Measurements from ENCODE around the gene DNER. TPM values are rescaled to one million over a fixed set of nuclear protein-coding genes. Genes with fewer than 3 reads are reported as not detected.
A peak's percentile ranks its signal among the peaks of the same experiment; 100 is the strongest.

DNER gene
- total and polyA plus RNA-seq, 12 donors: 49.2 to 309 (median 155) TPM

GRCh38 chr2:229335330-229335729 lies 379.0 kb downstream of the DNER start:
- Histone ChIP-seq H3K4me1 (replicated peaks in 1 of 2) (no peaks in the 10 kb centered on the region), H3K4me3 (no peak overlapping the region), H3K36me3 (replicated peaks in 1 of 2) (no peaks in the 10 kb centered on the region), H3K9me3 (replicated peaks in 1 of 3) (no peaks in the 10 kb centered on the region), H3K27ac (peak overlapping the region in 1 of 5 donors; percentile 30), H3K27me3 (no peaks in the 10 kb centered on the region)
- intact Hi-C loops (cut with DNase I): no loop called here
- WGBS, 4 donors: 79 to 87% (median 85%) methylated on average over 7 of the region's 7 CpGs
- TF ChIP-seq, protein P1, sequence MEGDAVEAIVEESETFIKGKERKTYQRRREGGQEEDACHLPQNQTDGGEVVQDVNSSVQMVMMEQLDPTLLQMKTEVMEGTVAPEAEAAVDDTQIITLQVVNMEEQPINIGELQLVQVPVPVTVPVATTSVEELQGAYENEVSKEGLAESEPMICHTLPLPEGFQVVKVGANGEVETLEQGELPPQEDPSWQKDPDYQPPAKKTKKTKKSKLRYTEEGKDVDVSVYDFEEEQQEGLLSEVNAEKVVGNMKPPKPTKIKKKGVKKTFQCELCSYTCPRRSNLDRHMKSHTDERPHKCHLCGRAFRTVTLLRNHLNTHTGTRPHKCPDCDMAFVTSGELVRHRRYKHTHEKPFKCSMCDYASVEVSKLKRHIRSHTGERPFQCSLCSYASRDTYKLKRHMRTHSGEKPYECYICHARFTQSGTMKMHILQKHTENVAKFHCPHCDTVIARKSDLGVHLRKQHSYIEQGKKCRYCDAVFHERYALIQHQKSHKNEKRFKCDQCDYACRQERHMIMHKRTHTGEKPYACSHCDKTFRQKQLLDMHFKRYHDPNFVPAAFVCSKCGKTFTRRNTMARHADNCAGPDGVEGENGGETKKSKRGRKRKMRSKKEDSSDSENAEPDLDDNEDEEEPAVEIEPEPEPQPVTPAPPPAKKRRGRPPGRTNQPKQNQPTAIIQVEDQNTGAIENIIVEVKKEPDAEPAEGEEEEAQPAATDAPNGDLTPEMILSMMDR (IDR thresholded peaks at IDR 0.05): no peak
- TF ChIP-seq POLR2A (IDR thresholded peaks at IDR 0.05): no peak
- no peak for DNase-seq

GRCh38 chr2:229330952-229331351 lies 383.4 kb downstream of the DNER start:
- peak in 3 of 7 donors; percentile 14 to 28 (median 24) for DNase-seq
- intact Hi-C loops (cut with DNase I): no loop called here
- Histone ChIP-seq H3K4me3 (no peak overlapping the region), H3K4me1 (replicated peaks in 1 of 2) (no peaks in the 10 kb centered on the region), H3K27me3 (no peaks in the 10 kb centered on the region), H3K9me3 (replicated peaks in 1 of 3) (no peaks in the 10 kb centered on the region), H3K27ac (peak overlapping the region in 1 of 5 donors; percentile 59), H3K36me3 (replicated peaks in 1 of 2) (no peaks in the 10 kb centered on the region)
- TF ChIP-seq, protein P1 (IDR thresholded peaks at IDR 0.05): no peak
- no peak for TF ChIP-seq POLR2A (IDR thresholded peaks at IDR 0.05)
- 41 to 65% (median 54%) methylated on average over 5 of the region's 5 CpGs for WGBS, 4 donors

DNA sequence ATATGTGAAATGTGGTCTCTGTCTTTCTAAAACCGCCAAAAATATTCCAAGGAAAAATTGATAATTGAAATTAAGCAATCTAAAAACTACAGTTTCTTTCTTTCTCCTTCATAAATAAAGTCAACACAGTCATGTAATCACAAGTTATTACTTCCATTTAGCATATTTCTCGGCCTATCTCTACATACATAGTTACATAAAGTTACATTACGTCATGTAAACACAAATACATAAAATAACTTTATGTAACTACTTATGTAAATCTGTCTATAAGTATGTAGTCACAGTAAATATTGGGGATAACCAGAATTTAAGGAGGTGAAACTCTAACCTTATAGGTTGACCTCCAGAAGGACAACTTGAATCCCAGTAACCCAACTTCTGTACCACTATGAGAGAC lies 394.8 kb downstream of the DNER start:
- Histone ChIP-seq H3K4me3 (no peak overlapping the region), H3K9me3 (replicated peaks in 1 of 3) (no peaks in the 10 kb centered on the region), H3K27me3 (no peaks in the 10 kb centered on the region), H3K36me3 (replicated peaks in 1 of 2) (no peaks in the 10 kb centered on the region), H3K4me1 (replicated peaks in 1 of 2) (no peaks in the 10 kb centered on the region), H3K27ac (no peak overlapping the region)
- 92 to 94% (median 93%) methylated on average over 3 of the region's 3 CpGs for WGBS, 4 donors
- TF ChIP-seq, protein P1 (IDR thresholded peaks at IDR 0.05): no peak
- no peak for TF ChIP-seq POLR2A (IDR thresholded peaks at IDR 0.05)
- intact Hi-C loops (cut with DNase I): no loop called here
- no peak for DNase-seq

- WGBS, 4 donors: 73 to 82% (median 80%) methylated on average over 5 of the region's 5 CpGs
These were observed 400.2 kb downstream of the DNER start for GRCh38 chr2:229314117-229314516.

More at GRCh38 chr2:229314117-229314516, 400.2 kb downstream of the DNER start:
- no peaks in the 10 kb centered on the region for H3K4me1 ChIP-seq (replicated peaks in 1 of 2)
- no peak overlapping the region for H3K4me3 ChIP-seq
- intact Hi-C loops (cut with DNase I): no loop called here
- TF ChIP-seq POLR2A (IDR thresholded peaks at IDR 0.05): no peak
- TF ChIP-seq, protein P1 (IDR thresholded peaks at IDR 0.05): no peak
- DNase-seq: no peak
- H3K27ac ChIP-seq: peak overlapping the region in 1 of 5 donors; percentile 35
- H3K27me3 ChIP-seq: no peaks in the 10 kb centered on the region
- H3K36me3 ChIP-seq (replicated peaks in 1 of 2): no peaks in the 10 kb centered on the region
- H3K9me3 ChIP-seq (replicated peaks in 1 of 3): no peaks in the 10 kb centered on the region
